Astrocyte (in vitro differentiated cells and primary cell): Measurements from ENCODE around the gene CERCAM. TPM values are rescaled to one million over a fixed set of nuclear protein-coding genes. Genes with fewer than 3 reads are reported as not detected.

Source experiments
- DNase-seq: peaks from one replicate; pipeline ENCODE4 v3.0.0-alpha.2; 2010; ENCODE audit warnings: low read depth
- FAIRE-seq: peaks from 2 replicates; lab custom pipeline; 2011; peaks lifted over from hg19 to GRCh38; lab: Jason Lieb, UNC
- H2AFZ ChIP-seq: 2 replicates; pipeline ENCODE4 v1.6.0; 2012; ENCODE audit warnings: low read depth, low read length, inconsistent platforms
- H3K27ac ChIP-seq: 2 replicates; pipeline ENCODE4 v1.5.1; 2011; ENCODE audit warnings: low read depth, low read length, inconsistent platforms
- H3K27me3 ChIP-seq: 2 replicates; pipeline ENCODE4 v1.6.0; 2011; ENCODE audit warnings: low read length, inconsistent platforms; ENCODE audit not compliant: insufficient read depth
- H3K36me3 ChIP-seq: 2 replicates; pipeline ENCODE4 v1.5.1; 2011; ENCODE audit warnings: low read length, inconsistent platforms; ENCODE audit not compliant: insufficient read depth
- H3K4me1 ChIP-seq: 2 replicates; pipeline ENCODE4 v1.5.1; 2011; ENCODE audit warnings: low read length, inconsistent platforms; ENCODE audit not compliant: insufficient read depth
- H3K4me2 ChIP-seq: 2 replicates; pipeline ENCODE4 v1.6.0; 2012; ENCODE audit warnings: low read length, inconsistent platforms
- H3K4me3 ChIP-seq: 2 replicates; pipeline ENCODE4 v1.5.1; 2011; ENCODE audit warnings: low read depth, mild to moderate bottlenecking, low read length, inconsistent platforms; ENCODE audit not compliant: insufficient read depth
- H3K79me2 ChIP-seq: 2 replicates; pipeline ENCODE4 v1.6.0; 2012; ENCODE audit warnings: mild to moderate bottlenecking, low read length, inconsistent platforms; ENCODE audit not compliant: insufficient read depth
- H3K9ac ChIP-seq: 2 replicates; pipeline ENCODE4 v1.6.0; 2012; ENCODE audit warnings: mild to moderate bottlenecking, low read length, inconsistent platforms
- H3K9me3 ChIP-seq: 2 replicates; pipeline ENCODE4 v1.5.1; 2012; ENCODE audit warnings: low read depth, mild to moderate bottlenecking, low read length, inconsistent platforms; ENCODE audit not compliant: insufficient read depth
- H4K20me1 ChIP-seq: 2 replicates; pipeline ENCODE4 v1.6.0; 2012; ENCODE audit warnings: low read length, inconsistent platforms; ENCODE audit not compliant: insufficient read depth
- H3K27ac Mint-ChIP-seq: one replicate; pipeline ENCODE4 v1.8.0; 2021; ENCODE audit warnings: mild to moderate bottlenecking, mixed read lengths; ENCODE audit not compliant: unreplicated experiment
- H3K27me3 Mint-ChIP-seq: one replicate; pipeline ENCODE4 v1.8.0; 2021; ENCODE audit warnings: low read depth, mixed read lengths; ENCODE audit not compliant: unreplicated experiment
- H3K36me3 Mint-ChIP-seq: one replicate; pipeline ENCODE4 v1.8.0; 2021; ENCODE audit warnings: low read depth, mixed read lengths; ENCODE audit not compliant: unreplicated experiment
- H3K4me1 Mint-ChIP-seq: one replicate; pipeline ENCODE4 v1.8.0; 2021; ENCODE audit warnings: low read depth, mixed read lengths; ENCODE audit not compliant: unreplicated experiment
- H3K4me3 Mint-ChIP-seq: one replicate; pipeline ENCODE4 v1.8.0; 2021; ENCODE audit warnings: mild to moderate bottlenecking, moderate library complexity, mixed read lengths; ENCODE audit not compliant: unreplicated experiment
- H3K9me3 Mint-ChIP-seq: one replicate; pipeline ENCODE4 v1.8.0; 2021; ENCODE audit warnings: mild to moderate bottlenecking, mixed read lengths; ENCODE audit not compliant: unreplicated experiment
- EZH2 ChIP-seq: IDR thresholded peaks from 2 replicates; pipeline ENCODE4 v1.6.1; 2012; ENCODE audit warnings: mild to moderate bottlenecking, low read length, inconsistent platforms; ENCODE audit not compliant: insufficient read depth
- total RNA-seq: library from RNA; stranded (reverse); gene quantifications from 2 replicates; pipeline ENCODE4 v1.2.1, GENCODE V29; 2021
- TF ChIP-seq, protein P1 (sequence below): IDR thresholded peaks from 2 replicates; pipeline ENCODE4 v1.5.1; 2011; ENCODE audit warnings: low read depth, mild to moderate bottlenecking, inconsistent platforms, low read length, moderate library complexity; ENCODE audit not compliant: insufficient read depth

CERCAM gene
- total RNA-seq, 1 donor from 2014 or later: 66.1 TPM

DNA sequence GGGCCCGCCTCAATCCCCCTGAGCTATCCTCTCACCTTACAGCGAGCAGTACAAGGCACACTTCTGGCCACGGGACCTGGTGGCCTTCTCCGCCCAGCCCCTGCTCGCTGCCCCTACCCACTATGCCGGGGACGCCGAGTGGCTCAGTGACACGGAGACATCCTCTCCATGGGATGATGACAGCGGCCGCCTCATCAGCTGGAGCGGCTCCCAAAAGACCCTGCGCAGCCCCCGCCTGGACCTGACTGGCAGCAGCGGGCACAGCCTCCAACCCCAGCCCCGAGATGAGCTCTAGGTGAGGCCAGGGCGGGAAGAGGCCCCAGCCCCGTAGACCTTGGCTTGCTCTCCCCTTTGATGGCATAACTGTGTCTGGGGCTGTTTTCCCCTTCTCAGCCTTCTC lies 15.0 kb downstream of the CERCAM start:
- no peaks in the 10 kb centered on the region for H3K36me3 ChIP-seq
- H3K27ac Mint-ChIP-seq: no peak overlapping the region

DNA sequence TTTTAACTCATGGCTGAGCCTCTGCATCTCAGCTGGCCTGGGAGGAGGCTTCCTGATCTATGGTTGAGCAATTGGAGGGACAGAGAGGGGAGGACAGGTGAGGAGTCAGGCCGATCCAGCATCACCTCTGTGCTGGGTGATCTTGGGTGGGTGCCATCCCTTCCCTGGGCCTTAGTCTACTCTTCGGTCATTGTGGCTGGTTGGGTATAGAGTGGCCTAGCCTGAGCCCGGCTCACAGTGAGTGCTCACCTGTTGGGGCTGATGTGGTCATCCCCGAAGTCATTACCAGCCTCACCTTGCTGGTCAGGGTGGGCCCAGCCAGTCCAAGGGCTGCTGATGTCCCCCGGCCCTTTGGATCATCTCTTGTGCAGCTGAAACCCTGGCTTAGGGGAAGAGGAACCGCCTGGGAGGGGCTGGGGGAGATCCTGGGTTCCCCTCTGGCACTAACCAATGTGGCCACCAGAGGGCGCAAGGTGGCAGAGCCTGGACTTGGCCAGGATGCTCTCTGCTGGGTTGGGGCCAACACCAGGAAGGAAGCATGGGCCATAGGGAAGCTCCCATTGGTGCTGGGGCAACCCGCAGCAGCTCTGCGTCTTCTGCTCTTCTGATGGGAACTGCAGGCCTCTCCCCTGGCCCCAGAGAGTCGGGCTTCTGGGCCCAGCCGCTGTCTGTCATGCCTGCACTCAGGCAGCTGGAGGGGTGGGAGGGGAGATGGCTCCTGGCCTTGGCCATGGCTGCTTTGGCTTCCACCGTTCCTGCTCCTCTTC lies 17.9 kb downstream of the CERCAM start:
- peaks cover 4% of the 10 kb centered on the region for H3K27me3 Mint-ChIP-seq
- H3K4me3 Mint-ChIP-seq: no peak overlapping the region
- FAIRE-seq (no peak), DNase-seq (peak; percentile 42)
- Histone ChIP-seq H3K4me3 (no peak overlapping the region), H3K4me1 (no peaks in the 10 kb centered on the region), H3K27me3 (no peaks in the 10 kb centered on the region), H3K27ac (no peak overlapping the region), H4K20me1 (no peaks in the 10 kb centered on the region), H3K36me3 (no peaks in the 10 kb centered on the region), H3K4me2 (no peak overlapping the region), H3K9ac (no peak overlapping the region), H3K79me2 (no peaks in the 10 kb centered on the region), H3K9me3 (no peaks in the 10 kb centered on the region), H2AFZ (no peak overlapping the region)
- peaks cover 1% of the 10 kb centered on the region for H3K36me3 Mint-ChIP-seq
- H3K4me1 Mint-ChIP-seq: no peaks in the 10 kb centered on the region
- H3K27ac Mint-ChIP-seq: no peak overlapping the region
- no peak for TF ChIP-seq EZH2
- TF ChIP-seq, protein P1, sequence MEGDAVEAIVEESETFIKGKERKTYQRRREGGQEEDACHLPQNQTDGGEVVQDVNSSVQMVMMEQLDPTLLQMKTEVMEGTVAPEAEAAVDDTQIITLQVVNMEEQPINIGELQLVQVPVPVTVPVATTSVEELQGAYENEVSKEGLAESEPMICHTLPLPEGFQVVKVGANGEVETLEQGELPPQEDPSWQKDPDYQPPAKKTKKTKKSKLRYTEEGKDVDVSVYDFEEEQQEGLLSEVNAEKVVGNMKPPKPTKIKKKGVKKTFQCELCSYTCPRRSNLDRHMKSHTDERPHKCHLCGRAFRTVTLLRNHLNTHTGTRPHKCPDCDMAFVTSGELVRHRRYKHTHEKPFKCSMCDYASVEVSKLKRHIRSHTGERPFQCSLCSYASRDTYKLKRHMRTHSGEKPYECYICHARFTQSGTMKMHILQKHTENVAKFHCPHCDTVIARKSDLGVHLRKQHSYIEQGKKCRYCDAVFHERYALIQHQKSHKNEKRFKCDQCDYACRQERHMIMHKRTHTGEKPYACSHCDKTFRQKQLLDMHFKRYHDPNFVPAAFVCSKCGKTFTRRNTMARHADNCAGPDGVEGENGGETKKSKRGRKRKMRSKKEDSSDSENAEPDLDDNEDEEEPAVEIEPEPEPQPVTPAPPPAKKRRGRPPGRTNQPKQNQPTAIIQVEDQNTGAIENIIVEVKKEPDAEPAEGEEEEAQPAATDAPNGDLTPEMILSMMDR: peak; percentile 74
- H3K9me3 Mint-ChIP-seq: no peaks in the 10 kb centered on the region

More for the DNA sequence above, 15.0 kb downstream of the CERCAM start:
- Mint-ChIP-seq H3K4me1 (no peaks in the 10 kb centered on the region), H3K27me3 (no peaks in the 10 kb centered on the region), H3K9me3 (no peaks in the 10 kb centered on the region), H3K36me3 (peaks cover 6% of the 10 kb centered on the region), H3K4me3 (no peak overlapping the region)
- FAIRE-seq (no peak), DNase-seq (no peak)
- Histone ChIP-seq H3K4me3 (no peak overlapping the region), H3K9ac (no peak overlapping the region), H4K20me1 (no peaks in the 10 kb centered on the region), H3K4me2 (no peak overlapping the region), H3K79me2 (no peaks in the 10 kb centered on the region), H3K27ac (no peak overlapping the region), H3K4me1 (no peaks in the 10 kb centered on the region), H3K27me3 (no peaks in the 10 kb centered on the region), H3K9me3 (no peaks in the 10 kb centered on the region), H2AFZ (no peak overlapping the region)
- TF ChIP-seq, protein P1: no peak
- no peak for TF ChIP-seq EZH2

DNA sequence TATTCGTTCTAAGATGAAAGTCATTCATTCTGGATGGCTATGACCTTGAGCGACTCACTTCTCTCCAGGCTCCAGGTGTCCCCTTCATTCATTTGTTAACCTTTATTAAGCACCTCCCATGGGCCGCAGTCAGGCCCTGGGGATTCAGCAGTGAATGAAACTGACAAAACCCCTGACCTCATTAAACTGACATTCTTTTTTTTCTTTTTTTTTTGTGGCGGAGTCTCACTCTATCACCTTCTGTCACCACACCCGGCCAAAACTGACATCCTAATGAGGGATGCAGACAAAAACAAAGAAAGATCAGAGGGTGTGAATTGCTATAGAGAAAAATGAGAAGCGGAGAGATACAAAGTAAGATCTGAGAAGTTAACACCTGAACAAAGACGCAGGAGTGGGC lies 18.6 kb downstream of the CERCAM start:
- H3K27ac ChIP-seq: no peak overlapping the region
- H3K9me3 ChIP-seq: no peaks in the 10 kb centered on the region
- H3K79me2 ChIP-seq: no peaks in the 10 kb centered on the region
- TF ChIP-seq, protein P1: no peak
- no peak for TF ChIP-seq EZH2
- no peaks in the 10 kb centered on the region for H3K4me1 ChIP-seq
- H3K4me3 Mint-ChIP-seq: no peak overlapping the region
- no peak overlapping the region for H3K9ac ChIP-seq
- H3K36me3 Mint-ChIP-seq: peaks cover 1% of the 10 kb centered on the region
- H3K27me3 ChIP-seq: no peaks in the 10 kb centered on the region
- FAIRE-seq (no peak), DNase-seq (no peak)
- H3K36me3 ChIP-seq: no peaks in the 10 kb centered on the region
- H2AFZ ChIP-seq: no peak overlapping the region
- H3K4me1 Mint-ChIP-seq: no peaks in the 10 kb centered on the region
- H3K4me3 ChIP-seq: no peak overlapping the region
- no peak overlapping the region for H3K27ac Mint-ChIP-seq
- H3K27me3 Mint-ChIP-seq: peaks cover 4% of the 10 kb centered on the region
- H3K9me3 Mint-ChIP-seq: no peaks in the 10 kb centered on the region
- no peaks in the 10 kb centered on the region for H4K20me1 ChIP-seq
- H3K4me2 ChIP-seq: no peak overlapping the region
